Tibial nerve (tissue), 4 donors: ENCODE results near the gene SLC2A4. TPM values are rescaled to one million over a fixed set of nuclear protein-coding genes. Genes with fewer than 3 reads are reported as not detected.

Experiments used
- DNase-seq, 2 donors: peaks; one replicate each; pipeline ENCODE4 v3.0.0-alpha.2; 2019; ENCODE audit warnings: low spot score in 2 of 2
- H3K27ac ChIP-seq, 4 donors: fragments of 200-600 bp; sonication (generic) in 3 of 4; one replicate each; pipeline ENCODE4 v1.5.1; 2017 to 2019; ENCODE audit warnings: mild to moderate bottlenecking in 1 of 4
- H3K27me3 ChIP-seq, 2 donors: fragments of 200-600 bp; sonication (generic) in 1 of 2; one replicate each; pipeline versions ENCODE4 v1.5.1 to v1.6.0; 2017 to 2019
- H3K36me3 ChIP-seq, 3 donors: fragments of 200-600 bp; sonication (generic); one replicate each; pipeline ENCODE4 v1.5.1; 2018 to 2019
- H3K4me1 ChIP-seq, 4 donors: fragments of 200-600 bp; sonication (generic) in 3 of 4; one replicate each; pipeline ENCODE4 v1.5.1; 2017 to 2019
- H3K4me3 ChIP-seq, 4 donors: fragments of 200-600 bp; sonication (generic) in 3 of 4; one replicate each; pipeline ENCODE4 v1.5.1; 2017 to 2019; ENCODE audit warnings: mild to moderate bottlenecking in 1 of 4, moderate library complexity in 1 of 4
- H3K9me3 ChIP-seq, 4 donors: fragments of 200-600 bp; sonication (generic) in 3 of 4; one replicate each; pipeline ENCODE4 v1.5.1; 2017 to 2019
- CTCF ChIP-seq, 5 experiments: fragments of 200-600 bp in 3 of 5; fragments of 450-650 bp in 2 of 5; sonication (generic) in 3 of 5; IDR thresholded peaks; one replicate each; pipeline ENCODE4 v1.5.1; 2016 to 2019; ENCODE audit warnings: antibody characterized with exemption in 5 of 5, mild to moderate bottlenecking in 3 of 5, moderate library complexity in 2 of 5
- EP300 ChIP-seq, 2 donors: sonication (generic); formaldehyde crosslinking; IDR thresholded peaks; one replicate each; pipeline ENCODE4 v1.6.1; 2017; ENCODE audit warnings: antibody characterized with exemption in 2 of 2, mild to moderate bottlenecking in 1 of 2
- POLR2A ChIP-seq, 2 donors: fragments of 450-650 bp; IDR thresholded peaks; one replicate each; pipeline ENCODE4 v1.6.1; 2017; ENCODE audit warnings: antibody characterized with exemption in 2 of 2, mild to moderate bottlenecking in 2 of 2, moderate library complexity in 2 of 2
- WGBS, 2 donors: methylation state at CpG; one replicate each; pipeline ENCODE4 v1.1.5; 2018; 5-methylcytosine and 5-hydroxymethylcytosine counted together
- total RNA-seq, 4 donors: library from RNA; depleted of rRNA; stranded (reverse); fragments of >200 nt; gene quantifications; one replicate each; pipeline ENCODE4 v1.1.0, GENCODE V29; 2016

The SLC2A4 gene
- total RNA-seq, 4 donors from 2014 or later: 5.2 to 20.1 (median 6.2) TPM

DNA sequence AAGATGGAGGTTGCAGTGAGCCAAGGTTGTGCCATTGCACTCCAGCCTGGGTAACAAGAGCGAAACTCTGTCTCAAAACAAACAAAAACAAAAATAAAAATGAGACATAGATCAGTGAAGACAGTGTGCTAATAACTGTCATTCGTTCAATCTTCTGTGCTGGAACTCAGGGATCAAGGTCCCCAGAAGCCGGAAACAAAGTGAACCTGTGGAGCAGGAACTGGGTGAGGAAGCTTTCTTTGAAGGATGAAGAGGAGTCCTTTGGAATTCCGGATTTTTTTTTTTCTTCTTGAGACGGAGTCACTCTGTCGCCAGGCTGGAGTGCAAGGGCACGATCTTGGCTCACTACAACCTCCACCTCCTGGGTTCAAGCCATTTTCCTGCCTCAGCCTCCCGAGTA is 2.1 kb upstream of the SLC2A4 start:
- no peaks in the 10 kb centered on the region for H3K36me3 ChIP-seq
- WGBS, 2 donors: 82 to 87% methylated on average over 8 of the region's 8 CpGs

GRCh38 chr17:7280519-7281073 is 922 bp upstream of the SLC2A4 start:
- no peaks in the 10 kb centered on the region for H3K9me3 ChIP-seq
- H3K27ac ChIP-seq: peak overlapping the region; percentile 21 to 86 (median 73)
- H3K27me3 ChIP-seq: peaks cover 0 to 18% of the 10 kb centered on the region in 2 donors
- no peaks in the 10 kb centered on the region for H3K36me3 ChIP-seq
- DNase-seq: peak; percentile 70 to 72
- TF ChIP-seq POLR2A (IDR thresholded peaks at IDR 0.05) (no peak), CTCF (IDR thresholded peaks at IDR 0.05) (peak; percentile 91 to 97 (median 95)), EP300 (IDR thresholded peaks at IDR 0.05) (peak in 1 of 2 donors; percentile 38)
- peaks cover 0 to 27% (median 13%) of the 10 kb centered on the region in 4 donors for H3K4me1 ChIP-seq
- 1% methylated on average over 25 to 26 of the region's 29 CpGs for WGBS, 2 donors
- peak overlapping the region; percentile 5 to 59 (median 26) for H3K4me3 ChIP-seq

More for the DNA sequence above, 2.1 kb upstream of the SLC2A4 start:
- Histone ChIP-seq H3K27me3 (peaks cover 0 to 18% of the 10 kb centered on the region in 2 donors), H3K4me3 (no peak overlapping the region), H3K9me3 (no peaks in the 10 kb centered on the region), H3K4me1 (peaks cover 0 to 27% (median 13%) of the 10 kb centered on the region in 4 donors), H3K27ac (peak overlapping the region in 1 of 4 donors; percentile 5)
- DNase-seq: no peak
- no peak for TF ChIP-seq POLR2A (IDR thresholded peaks at IDR 0.05)
- no peak for TF ChIP-seq CTCF (IDR thresholded peaks at IDR 0.05)
- TF ChIP-seq EP300 (IDR thresholded peaks at IDR 0.05): no peak

- WGBS, 2 donors: 1 to 2% methylated on average over 30 to 42 of the region's 43 CpGs
- Histone ChIP-seq H3K4me1 (peaks cover 0 to 27% (median 13%) of the 10 kb centered on the region in 4 donors), H3K27ac (peak overlapping the region in 3 of 4 donors; percentile 21 to 86 (median 67)), H3K9me3 (no peaks in the 10 kb centered on the region), H3K36me3 (no peaks in the 10 kb centered on the region), H3K4me3 (peak overlapping the region; percentile 5 to 59 (median 26)), H3K27me3 (peaks cover 0 to 27% of the 10 kb centered on the region in 2 donors)
- DNase-seq: no peak
- no peak for TF ChIP-seq EP300 (IDR thresholded peaks at IDR 0.05)
These were observed 634 bp downstream of the SLC2A4 start for GRCh38 chr17:7281953-7282751.

DNA sequence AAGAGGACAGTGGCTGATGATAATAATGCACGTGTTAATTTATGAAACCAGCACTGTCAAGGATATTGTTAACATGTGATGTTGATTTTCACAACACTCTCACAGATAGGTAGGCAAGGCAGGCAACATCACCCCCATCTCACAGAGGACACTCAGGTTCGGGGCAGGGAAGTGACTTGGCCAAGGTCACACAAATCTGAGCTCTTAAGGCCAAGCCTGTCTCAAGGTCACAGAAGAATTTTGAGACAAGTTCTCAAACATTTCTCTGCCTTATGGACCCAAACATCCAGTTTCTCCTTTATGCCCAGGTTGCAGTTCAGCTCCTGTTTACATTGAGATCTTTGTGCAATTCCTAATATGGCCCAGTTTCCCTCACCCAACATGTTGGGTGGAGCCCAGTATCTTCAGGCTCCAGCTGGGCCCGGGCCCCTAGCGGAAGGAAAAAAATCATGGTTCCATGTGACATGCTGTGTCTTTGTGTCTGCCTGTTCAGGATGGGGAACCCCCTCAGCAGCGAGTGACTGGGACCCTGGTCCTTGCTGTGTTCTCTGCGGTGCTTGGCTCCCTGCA is 1.3 kb downstream of the SLC2A4 start:
- Histone ChIP-seq H3K4me3 (peak overlapping the region in 1 of 4 donors; percentile 59), H3K27me3 (peaks cover 0 to 34% of the 10 kb centered on the region in 2 donors), H3K27ac (peak overlapping the region in 1 of 4 donors; percentile 86), H3K36me3 (no peaks in the 10 kb centered on the region), H3K9me3 (no peaks in the 10 kb centered on the region), H3K4me1 (peaks cover 0 to 27% (median 13%) of the 10 kb centered on the region in 4 donors)
- 50 to 69% methylated on average over 6 of the region's 6 CpGs for WGBS, 2 donors
- DNase-seq: no peak
- no peak for TF ChIP-seq CTCF (IDR thresholded peaks at IDR 0.05)
- TF ChIP-seq EP300 (IDR thresholded peaks at IDR 0.05): no peak
- no peak for TF ChIP-seq POLR2A (IDR thresholded peaks at IDR 0.05)

GRCh38 chr17:7283471-7284216 is 2.1 kb downstream of the SLC2A4 start:
- H3K27me3 ChIP-seq: peaks cover 0 to 42% of the 10 kb centered on the region in 2 donors
- DNase-seq: no peak
- no peak overlapping the region for H3K4me3 ChIP-seq
- TF ChIP-seq POLR2A (IDR thresholded peaks at IDR 0.05): no peak
- no peak for TF ChIP-seq EP300 (IDR thresholded peaks at IDR 0.05)
- no peak for TF ChIP-seq CTCF (IDR thresholded peaks at IDR 0.05)
- no peak overlapping the region for H3K27ac ChIP-seq
- H3K4me1 ChIP-seq: peaks cover 0 to 27% (median 13%) of the 10 kb centered on the region in 4 donors
- WGBS, 2 donors: 85% methylated on average over 18 of the region's 18 CpGs
- H3K36me3 ChIP-seq: no peaks in the 10 kb centered on the region
- H3K9me3 ChIP-seq: no peaks in the 10 kb centered on the region
